Nephron progenitor cell (in vitro differentiated cells): ENCODE data around the gene BLMH.

ENCODE experiments used
- DNase-seq: peaks from one replicate; pipeline ENCODE4 v3.0.0; 2021
- H3K27ac Mint-ChIP-seq: 2 replicates; pipeline ENCODE4 v1.8.0; 2021; ENCODE audit warnings: mild to moderate bottlenecking, moderate library complexity, mixed read lengths
- H3K27me3 Mint-ChIP-seq: 2 replicates; pipeline ENCODE4 v1.8.0; 2021; ENCODE audit warnings: mild to moderate bottlenecking, low read depth, mixed read lengths; ENCODE audit not compliant: poor library complexity
- H3K36me3 Mint-ChIP-seq: 2 replicates; pipeline ENCODE4 v1.8.0; 2021; ENCODE audit warnings: low read depth, mixed read lengths
- H3K4me1 Mint-ChIP-seq: 2 replicates; pipeline ENCODE4 v1.8.0; 2021; ENCODE audit warnings: mixed read lengths
- H3K4me3 Mint-ChIP-seq: 2 replicates; pipeline ENCODE4 v1.8.0; 2021; ENCODE audit warnings: mild to moderate bottlenecking, moderate library complexity, mixed read lengths
- H3K9me3 Mint-ChIP-seq: 2 replicates; pipeline ENCODE4 v1.8.0; 2021; ENCODE audit warnings: mild to moderate bottlenecking, moderate library complexity, mixed read lengths
- TF ChIP-seq, protein P1 (sequence below): fragments of 200-600 bp; sonication (generic); IDR thresholded peaks from 2 replicates; pipeline ENCODE4 v1.5.0; 2021; ENCODE audit warnings: antibody characterized with exemption

BLMH gene

DNA sequence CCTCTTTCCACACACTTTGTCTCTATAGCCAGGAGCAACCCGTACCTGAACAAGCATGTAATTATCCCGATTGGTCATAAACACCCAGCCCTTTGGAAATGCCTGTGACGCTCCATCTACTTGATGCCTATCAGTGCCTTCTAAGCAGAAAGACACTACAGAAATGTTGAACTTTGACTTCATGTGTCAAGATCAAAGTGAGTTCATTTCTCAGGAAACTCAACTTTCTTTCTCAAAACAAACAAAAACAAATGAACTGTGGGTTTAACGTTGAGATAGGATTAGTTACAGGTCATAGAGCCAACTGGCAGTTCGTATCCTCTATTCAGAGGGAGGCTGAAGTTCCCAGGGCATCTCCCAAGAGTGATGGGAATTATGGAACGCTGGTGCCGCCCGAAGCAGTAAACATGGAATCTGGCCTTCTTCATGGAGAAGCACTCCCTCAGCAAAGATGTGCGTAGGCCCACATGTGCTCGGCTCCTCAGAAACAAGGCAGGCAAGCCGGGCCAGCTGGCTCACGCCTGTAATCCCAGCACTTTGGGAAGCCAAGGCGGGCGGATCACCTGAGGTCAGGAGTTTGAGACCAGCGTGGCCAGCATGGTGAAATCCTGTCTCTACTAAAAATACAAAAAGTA, 65.7 kb downstream of the BLMH start:
- Mint-ChIP-seq H3K4me1 (peaks cover 57% of the 10 kb centered on the region), H3K36me3 (no peaks in the 10 kb centered on the region)

DNA sequence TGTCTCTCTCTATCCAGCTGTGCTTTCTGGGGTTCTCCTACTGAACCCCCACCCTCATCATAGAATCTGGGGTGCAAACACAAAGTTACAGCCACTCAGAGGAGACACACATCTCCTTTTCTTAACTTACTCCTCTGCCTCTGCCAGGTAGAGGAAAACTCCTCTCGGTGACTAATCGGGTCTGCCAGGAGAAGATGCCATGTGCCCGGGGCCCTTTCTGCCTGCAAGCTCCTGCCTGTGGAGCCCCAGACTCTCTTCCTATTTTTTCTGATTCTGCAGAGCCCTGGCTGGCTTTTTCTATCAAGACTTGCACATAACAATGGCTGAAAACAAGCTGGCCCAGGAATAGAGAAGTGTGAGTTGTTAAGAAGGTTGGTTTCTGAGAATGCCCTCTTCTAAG, 66.6 kb downstream of the BLMH start:
- TF ChIP-seq, protein P1, sequence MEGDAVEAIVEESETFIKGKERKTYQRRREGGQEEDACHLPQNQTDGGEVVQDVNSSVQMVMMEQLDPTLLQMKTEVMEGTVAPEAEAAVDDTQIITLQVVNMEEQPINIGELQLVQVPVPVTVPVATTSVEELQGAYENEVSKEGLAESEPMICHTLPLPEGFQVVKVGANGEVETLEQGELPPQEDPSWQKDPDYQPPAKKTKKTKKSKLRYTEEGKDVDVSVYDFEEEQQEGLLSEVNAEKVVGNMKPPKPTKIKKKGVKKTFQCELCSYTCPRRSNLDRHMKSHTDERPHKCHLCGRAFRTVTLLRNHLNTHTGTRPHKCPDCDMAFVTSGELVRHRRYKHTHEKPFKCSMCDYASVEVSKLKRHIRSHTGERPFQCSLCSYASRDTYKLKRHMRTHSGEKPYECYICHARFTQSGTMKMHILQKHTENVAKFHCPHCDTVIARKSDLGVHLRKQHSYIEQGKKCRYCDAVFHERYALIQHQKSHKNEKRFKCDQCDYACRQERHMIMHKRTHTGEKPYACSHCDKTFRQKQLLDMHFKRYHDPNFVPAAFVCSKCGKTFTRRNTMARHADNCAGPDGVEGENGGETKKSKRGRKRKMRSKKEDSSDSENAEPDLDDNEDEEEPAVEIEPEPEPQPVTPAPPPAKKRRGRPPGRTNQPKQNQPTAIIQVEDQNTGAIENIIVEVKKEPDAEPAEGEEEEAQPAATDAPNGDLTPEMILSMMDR = no peak
- peaks cover 28% of the 10 kb centered on the region for H3K27me3 Mint-ChIP-seq
- no peak for DNase-seq
- H3K9me3 Mint-ChIP-seq = no peaks in the 10 kb centered on the region
- H3K4me1 Mint-ChIP-seq = peaks cover 63% of the 10 kb centered on the region
- H3K4me3 Mint-ChIP-seq = no peak overlapping the region
- H3K27ac Mint-ChIP-seq = no peak overlapping the region
- no peaks in the 10 kb centered on the region for H3K36me3 Mint-ChIP-seq

More for the DNA sequence above, 65.7 kb downstream of the BLMH start:
- DNase-seq = no peak
- TF ChIP-seq, protein P1 = no peak
- Mint-ChIP-seq H3K27me3 (peaks cover 37% of the 10 kb centered on the region), H3K27ac (no peak overlapping the region), H3K9me3 (no peaks in the 10 kb centered on the region), H3K4me3 (no peak overlapping the region)

DNA sequence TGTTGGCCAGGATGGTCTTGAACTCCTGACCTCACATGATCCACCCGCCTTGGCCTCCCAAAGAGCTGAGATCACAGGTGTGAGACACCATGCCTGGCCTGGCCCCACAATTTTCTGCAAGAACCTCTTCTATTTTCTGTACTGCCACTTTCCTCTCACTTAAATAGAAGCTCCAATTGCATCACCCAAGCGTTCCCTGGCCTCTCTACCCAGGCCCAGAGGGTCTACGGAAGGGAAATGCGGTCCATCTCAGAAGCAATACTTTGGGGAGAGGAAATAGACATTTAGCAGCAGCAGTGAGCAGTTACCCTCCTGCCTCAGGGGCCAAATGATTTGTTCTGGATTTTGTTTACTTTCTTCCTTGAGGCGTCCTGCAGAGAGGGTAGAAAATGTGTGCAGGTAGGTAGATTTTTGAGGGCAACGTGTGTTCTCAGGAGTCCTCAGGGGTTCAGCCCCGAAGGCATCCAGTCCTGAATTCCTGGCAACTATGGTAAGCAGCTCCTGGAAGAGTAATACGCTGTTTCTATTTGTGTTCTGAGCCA, 67.3 kb downstream of the BLMH start:
- H3K27me3 Mint-ChIP-seq = peaks cover 25% of the 10 kb centered on the region
- peaks cover 67% of the 10 kb centered on the region for H3K4me1 Mint-ChIP-seq
- TF ChIP-seq, protein P1 = no peak
- H3K4me3 Mint-ChIP-seq = no peak overlapping the region
- no peak for DNase-seq
- no peaks in the 10 kb centered on the region for H3K36me3 Mint-ChIP-seq
- no peaks in the 10 kb centered on the region for H3K9me3 Mint-ChIP-seq
- no peak overlapping the region for H3K27ac Mint-ChIP-seq

DNA sequence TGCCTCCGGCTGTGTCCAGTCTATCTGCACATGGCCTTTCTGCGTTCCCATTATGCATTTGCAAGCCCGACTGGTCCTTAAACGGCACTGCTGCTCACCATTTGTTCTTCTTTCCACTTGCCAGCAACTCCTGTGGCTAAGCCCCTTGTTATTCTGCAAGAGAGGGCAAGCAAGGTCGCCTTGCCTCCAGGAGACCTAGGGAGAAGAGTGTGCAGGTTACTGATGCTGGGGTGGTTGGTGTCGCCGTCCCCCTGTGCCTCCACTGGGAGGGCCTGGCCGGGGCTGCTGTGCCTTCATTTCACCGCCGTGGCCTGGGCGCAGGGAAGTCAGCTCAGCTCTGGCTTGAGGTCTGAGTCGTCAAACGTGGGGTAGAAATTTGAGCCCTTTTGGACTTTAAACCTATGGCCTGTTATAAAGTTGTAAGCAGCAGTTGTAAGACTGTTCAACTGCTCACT, 69.0 kb downstream of the BLMH start:
- no peak for DNase-seq
- Mint-ChIP-seq H3K4me1 (peaks cover 64% of the 10 kb centered on the region), H3K9me3 (no peaks in the 10 kb centered on the region), H3K36me3 (no peaks in the 10 kb centered on the region), H3K27ac (no peak overlapping the region), H3K27me3 (peaks cover 9% of the 10 kb centered on the region), H3K4me3 (no peak overlapping the region)
- TF ChIP-seq, protein P1 = no peak

DNA sequence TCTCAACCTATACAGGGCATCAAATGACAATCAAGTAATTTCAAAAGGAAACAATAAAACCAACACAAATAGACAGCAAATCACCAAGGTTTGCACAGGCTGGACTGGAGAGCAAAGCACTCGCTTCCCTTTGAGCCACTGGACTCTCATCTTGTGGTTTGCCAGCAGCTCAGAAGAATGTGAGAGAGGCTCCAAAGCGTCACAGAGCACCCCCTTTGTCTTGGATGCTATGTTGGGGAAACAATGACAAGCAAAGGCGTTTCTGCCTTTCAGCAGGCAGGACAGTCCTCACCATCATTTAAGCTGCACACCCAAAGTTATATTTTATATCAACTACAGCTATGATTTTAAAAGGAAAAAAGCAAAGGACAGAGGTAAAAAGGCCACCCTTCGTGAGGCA, 69.5 kb downstream of the BLMH start:
- Mint-ChIP-seq H3K27ac (no peak overlapping the region), H3K36me3 (no peaks in the 10 kb centered on the region), H3K4me1 (peaks cover 62% of the 10 kb centered on the region), H3K9me3 (no peaks in the 10 kb centered on the region), H3K27me3 (peaks cover 13% of the 10 kb centered on the region), H3K4me3 (no peak overlapping the region)
- DNase-seq = no peak
- TF ChIP-seq, protein P1 = no peak

DNA sequence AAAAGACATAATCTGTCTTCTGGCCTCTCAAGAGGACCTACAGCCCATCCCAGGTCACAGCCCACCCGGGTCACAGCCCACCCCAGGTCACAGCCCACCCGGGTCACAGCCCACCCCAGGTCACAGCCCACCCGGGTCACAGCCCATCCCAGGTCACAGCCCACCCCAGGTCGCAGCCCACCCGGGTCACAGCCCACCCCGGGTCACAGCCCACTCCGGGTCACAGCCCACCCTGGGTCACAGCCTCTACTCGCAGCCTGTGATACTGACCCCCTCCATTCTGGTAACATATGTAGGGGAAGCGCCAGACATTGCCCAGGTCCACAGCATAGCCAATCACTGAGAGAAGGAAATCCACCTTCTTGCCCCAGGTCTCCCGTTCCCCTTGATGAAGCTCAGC, 70.4 kb downstream of the BLMH start:
- TF ChIP-seq, protein P1 = no peak
- no peaks in the 10 kb centered on the region for H3K9me3 Mint-ChIP-seq
- H3K27me3 Mint-ChIP-seq = peaks cover 13% of the 10 kb centered on the region

More for the DNA sequence above, 70.4 kb downstream of the BLMH start:
- Mint-ChIP-seq H3K4me1 (peaks cover 58% of the 10 kb centered on the region), H3K36me3 (no peaks in the 10 kb centered on the region), H3K4me3 (no peak overlapping the region), H3K27ac (no peak overlapping the region)
- DNase-seq = no peak
